HFFc6 (cell line): Measurements from ENCODE around the gene GOLGA5. TPM values are rescaled to one million over a fixed set of nuclear protein-coding genes. Genes with fewer than 3 reads are reported as not detected.

Source experiments
- DNase-seq: peaks from one replicate; pipeline ENCODE4 v3.0.0-alpha.2; 2018
- H3K27ac Mint-ChIP-seq: 2 replicates; pipeline ENCODE4 v1.8.0; 2020; ENCODE audit warnings: mild to moderate bottlenecking, mixed read lengths
- H3K27me3 Mint-ChIP-seq: 2 replicates; pipeline ENCODE4 v1.8.0; 2021; ENCODE audit warnings: mild to moderate bottlenecking, moderate library complexity, mixed read lengths; ENCODE audit not compliant: insufficient read depth
- H3K36me3 Mint-ChIP-seq: 2 replicates; pipeline ENCODE4 v1.8.0; 2021; ENCODE audit warnings: low read depth, mixed read lengths
- H3K4me1 Mint-ChIP-seq: 2 replicates; pipeline ENCODE4 v1.8.0; 2020; ENCODE audit warnings: low read depth, mixed read lengths
- H3K4me3 Mint-ChIP-seq: 2 replicates; pipeline ENCODE4 v1.8.0; 2020; ENCODE audit warnings: mild to moderate bottlenecking, moderate library complexity, mixed read lengths
- H3K9me3 Mint-ChIP-seq: 2 replicates; pipeline ENCODE4 v1.8.0; 2020; ENCODE audit warnings: mild to moderate bottlenecking, mixed read lengths
- CTCF ChIP-seq: fragments of 200-600 bp; sonication (generic); IDR thresholded peaks from 2 replicates; pipeline ENCODE4 v1.5.0; 2021; ENCODE audit warnings: antibody characterized with exemption, mild to moderate bottlenecking
- total RNA-seq, 6 experiments: library from RNA; stranded (reverse); fragmentation: NEBNext Ultra II Directional; extraction: Animal tissue kit (Norgen Biotek cat#: 25700); gene quantifications; 2 replicates in 1 of 6; 3 replicates in 5 of 6; pipeline ENCODE4 v1.2.3, GENCODE V29; 2021

GOLGA5 gene
- total RNA-seq, 6 experiments from 2014 or later, result 41.1 to 50.7 (median 48.3) TPM

DNA sequence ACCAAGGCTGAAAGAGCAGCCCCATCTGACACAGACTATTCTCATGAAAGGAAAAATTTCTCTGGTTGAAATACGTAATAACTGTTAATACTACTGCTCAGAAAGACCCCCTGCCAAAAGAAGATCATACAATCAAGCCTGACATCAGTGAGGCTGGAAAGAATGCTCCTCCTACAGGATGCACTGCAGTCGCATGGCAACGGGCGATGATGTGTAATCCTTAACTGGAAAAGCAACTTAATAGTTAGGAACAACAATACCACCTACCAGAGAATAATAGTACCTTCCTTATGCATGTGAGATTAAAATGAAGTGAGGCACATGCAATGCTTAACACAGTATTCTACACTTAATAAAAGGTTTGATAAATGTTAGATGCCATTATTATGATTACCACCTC is 1.2 kb upstream of the GOLGA5 start:
- no peak for TF ChIP-seq CTCF
- H3K9me3 Mint-ChIP-seq, result peaks cover 26% of the 10 kb centered on the region
- H3K4me1 Mint-ChIP-seq, result peaks cover 32% of the 10 kb centered on the region
- H3K4me3 Mint-ChIP-seq, result no peak overlapping the region; the same call in 1 of the 2 replicates
- H3K36me3 Mint-ChIP-seq, result peaks cover 38% of the 10 kb centered on the region
- H3K27ac Mint-ChIP-seq, result peak overlapping the region; percentile 15; the same call in 1 of the 2 replicates
- no peaks in the 10 kb centered on the region; the same call in 1 of the 2 replicates for H3K27me3 Mint-ChIP-seq
- DNase-seq, result no peak

- Mint-ChIP-seq H3K4me1 (peaks cover 32% of the 10 kb centered on the region), H3K27ac (peak overlapping the region; percentile 98), H3K27me3 (no peaks in the 10 kb centered on the region; the same call in 1 of the 2 replicates), H3K36me3 (peaks cover 40% of the 10 kb centered on the region), H3K9me3 (peaks cover 16% of the 10 kb centered on the region), H3K4me3 (peak overlapping the region; percentile 99)
- no peak for TF ChIP-seq CTCF
- DNase-seq, result no peak
Observed at GRCh38 chr14:92794547-92794941, 439 bp downstream of the GOLGA5 start.

GRCh38 chr14:92794961-92795360 is 856 bp downstream of the GOLGA5 start:
- no peak for TF ChIP-seq CTCF
- Mint-ChIP-seq H3K27ac (peak overlapping the region; percentile 98), H3K36me3 (peaks cover 39% of the 10 kb centered on the region), H3K4me1 (peaks cover 36% of the 10 kb centered on the region), H3K4me3 (peak overlapping the region; percentile 99), H3K9me3 (peaks cover 12% of the 10 kb centered on the region), H3K27me3 (no peaks in the 10 kb centered on the region; the same call in 1 of the 2 replicates)
- DNase-seq, result no peak

- no peak for DNase-seq
- no peak overlapping the region for H3K4me3 Mint-ChIP-seq
- peaks cover 40% of the 10 kb centered on the region for H3K36me3 Mint-ChIP-seq
- H3K9me3 Mint-ChIP-seq, result no peaks in the 10 kb centered on the region; the same call in 1 of the 2 replicates
- TF ChIP-seq CTCF, result no peak
- no peak overlapping the region for H3K27ac Mint-ChIP-seq
- H3K27me3 Mint-ChIP-seq, result no peaks in the 10 kb centered on the region; the same call in 1 of the 2 replicates
- H3K4me1 Mint-ChIP-seq, result peaks cover 56% of the 10 kb centered on the region
Observed at GRCh38 chr14:92797935-92798653, 4.0 kb downstream of the GOLGA5 start.

DNA sequence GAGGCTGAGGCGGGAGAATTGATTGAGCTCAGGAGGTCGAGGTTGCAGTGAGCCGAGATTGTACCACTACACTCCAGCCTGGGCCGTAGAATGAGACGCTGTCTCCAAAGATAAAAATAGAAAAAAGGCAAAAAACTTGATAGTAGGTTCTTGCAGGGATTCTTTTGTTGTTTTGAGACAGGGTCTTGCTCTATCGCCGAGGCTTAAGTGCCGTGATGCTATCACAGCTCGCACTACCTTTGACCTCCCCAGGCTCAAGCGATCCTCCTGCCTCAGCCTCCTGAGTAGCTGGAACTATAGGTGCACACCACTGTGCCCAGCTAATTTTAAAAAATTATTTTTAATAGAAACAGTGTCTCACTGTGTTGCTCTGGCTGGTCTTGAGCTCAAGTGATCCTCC is 4.7 kb downstream of the GOLGA5 start:
- peaks cover 49% of the 10 kb centered on the region for H3K4me1 Mint-ChIP-seq
- no peak overlapping the region for H3K27ac Mint-ChIP-seq
- no peaks in the 10 kb centered on the region for H3K9me3 Mint-ChIP-seq
- no peaks in the 10 kb centered on the region; the same call in 1 of the 2 replicates for H3K27me3 Mint-ChIP-seq
- H3K4me3 Mint-ChIP-seq, result no peak overlapping the region
- TF ChIP-seq CTCF, result no peak
- no peak for DNase-seq
- peaks cover 39% of the 10 kb centered on the region for H3K36me3 Mint-ChIP-seq
